Measurements from ENCODE around the gene SLC22A24.

SLC22A24 gene

DNA sequence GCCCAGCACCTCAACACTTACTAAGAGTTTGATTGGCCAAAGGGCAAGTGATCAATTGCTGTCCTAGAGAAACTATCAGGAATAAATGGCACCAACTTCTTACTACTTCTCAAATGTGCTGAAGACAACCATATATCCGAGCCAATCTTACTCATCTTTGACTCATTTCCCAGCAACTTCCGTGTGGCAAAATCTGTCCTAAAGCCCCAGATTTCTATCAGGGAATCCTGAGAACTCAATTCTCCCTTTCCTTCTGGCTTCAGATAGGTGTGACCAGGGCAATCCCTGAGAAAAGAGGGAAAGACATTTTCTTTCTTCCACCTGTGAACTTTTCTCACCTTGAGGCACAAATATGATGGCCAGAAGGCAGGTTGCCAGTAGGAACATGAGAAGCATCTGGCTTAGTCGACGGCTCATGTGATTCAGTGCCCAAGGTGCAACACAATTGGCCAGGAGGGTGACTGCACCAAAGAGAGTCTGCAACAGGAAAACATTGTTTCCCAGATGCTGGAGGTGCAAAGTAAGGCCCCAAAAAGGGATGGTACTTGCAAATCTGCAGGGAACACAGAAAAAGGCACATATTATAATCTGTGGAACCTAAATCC is 21.8 kb upstream of the SLC22A24 start:
- Histone ChIP-seq H3K27me3 (ENCODE audit: control insufficient read depth in 3 of 3, insufficient read depth in 3 of 3, low read depth in 1 of 3, low read length in 3 of 3) (no peaks in the 10 kb centered on the region), H2BK12ac (ENCODE audit: low read length) (no peak overlapping the region), H3K14ac (ENCODE audit: low read length) (no peak overlapping the region), H3K4me1 (ENCODE audit: control insufficient read depth in 2 of 2, insufficient read depth in 1 of 2, low read depth in 1 of 2, low read length in 2 of 2) (no peaks in the 10 kb centered on the region), H2BK5ac (ENCODE audit: low read length) (no peak overlapping the region), H3K4me3 (ENCODE audit: low read length in 2 of 2) (no peak overlapping the region), H2AFZ (ENCODE audit: low read length) (no peak overlapping the region), H3K9ac (ENCODE audit: low read depth, low read length, poor library complexity) (no peak overlapping the region), H3K36me3 (replicated peaks in 1 of 2; ENCODE audit: control insufficient read depth in 2 of 2, insufficient read depth in 2 of 2, low read length in 2 of 2) (no peaks in the 10 kb centered on the region), H3K27ac (replicated peaks; ENCODE audit: low read length) (no peak overlapping the region), H2BK15ac (ENCODE audit: low read length) (no peak overlapping the region), H4K8ac (ENCODE audit: low read depth, low read length) (no peak overlapping the region), H3K4ac (ENCODE audit: low read length) (no peak overlapping the region), H3K79me1 (ENCODE audit: low read depth, low read length) (no peaks in the 10 kb centered on the region), H2BK120ac (ENCODE audit: low read depth, low read length) (no peak overlapping the region), H3K18ac (ENCODE audit: low read length) (no peak overlapping the region), H3K9me3 (replicated peaks in 1 of 2; ENCODE audit: control insufficient read depth in 2 of 2, insufficient read depth in 1 of 2, low read depth in 1 of 2, low read length in 2 of 2) (no peaks in the 10 kb centered on the region), H2AK5ac (ENCODE audit: low read depth, low read length) (no peak overlapping the region), H3K4me2 (ENCODE audit: insufficient read depth, low read length, poor library complexity, severe bottlenecking) (no peak overlapping the region), H4K91ac (ENCODE audit: low read depth, low read length, poor library complexity) (no peak overlapping the region), H3K23ac (ENCODE audit: low read depth, low read length, poor library complexity) (no peak overlapping the region)
- no CpG with 5 or more reads among the region's 4 CpGs for WGBS, 2 donors (ENCODE audit: extremely low coverage in 2 of 2, insufficient read length in 2 of 2, insufficient replicate concordance in 1 of 2)
- no peak for DNase-seq (ENCODE audit: low spot score)

DNA sequence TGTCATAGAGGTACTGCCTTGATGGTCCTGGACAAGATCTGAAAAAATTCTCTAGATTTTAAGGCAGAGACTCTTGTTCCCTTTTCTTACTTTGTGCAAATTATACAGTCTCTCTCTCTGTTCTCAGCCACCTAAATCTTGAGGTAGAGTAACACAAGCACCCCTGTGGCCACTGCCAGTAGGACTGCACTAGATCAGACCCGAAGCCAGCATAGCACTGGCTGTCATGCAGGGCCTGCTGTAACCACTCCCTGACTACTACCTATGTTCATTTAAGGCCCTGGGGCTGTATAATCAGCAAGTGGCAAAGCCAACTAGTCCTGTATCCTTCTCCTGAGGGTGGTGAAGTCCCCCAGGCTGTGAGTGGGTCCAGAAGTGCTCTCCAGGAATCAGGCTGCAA is 11.8 kb upstream of the SLC22A24 start:
- Histone ChIP-seq H3K18ac (ENCODE audit: low read length) (no peak overlapping the region), H4K91ac (ENCODE audit: low read depth, low read length, poor library complexity) (no peak overlapping the region), H3K9ac (ENCODE audit: low read depth, low read length, poor library complexity) (peak overlapping the region; percentile 16), H3K4me3 (ENCODE audit: low read length in 2 of 2) (no peak overlapping the region), H3K14ac (ENCODE audit: low read length) (no peak overlapping the region), H3K36me3 (replicated peaks in 1 of 2; ENCODE audit: control insufficient read depth in 2 of 2, insufficient read depth in 2 of 2, low read length in 2 of 2) (no peaks in the 10 kb centered on the region), H2BK15ac (ENCODE audit: low read length) (no peak overlapping the region), H3K4ac (ENCODE audit: low read length) (no peak overlapping the region), H3K9me3 (replicated peaks in 1 of 2; ENCODE audit: control insufficient read depth in 2 of 2, insufficient read depth in 1 of 2, low read depth in 1 of 2, low read length in 2 of 2) (no peaks in the 10 kb centered on the region), H2BK5ac (ENCODE audit: low read length) (no peak overlapping the region), H3K4me1 (ENCODE audit: control insufficient read depth in 2 of 2, insufficient read depth in 1 of 2, low read depth in 1 of 2, low read length in 2 of 2) (no peaks in the 10 kb centered on the region), H2AK5ac (ENCODE audit: low read depth, low read length) (no peak overlapping the region), H3K23ac (ENCODE audit: low read depth, low read length, poor library complexity) (no peak overlapping the region), H3K27me3 (ENCODE audit: control insufficient read depth in 3 of 3, insufficient read depth in 3 of 3, low read depth in 1 of 3, low read length in 3 of 3) (no peaks in the 10 kb centered on the region), H3K4me2 (ENCODE audit: insufficient read depth, low read length, poor library complexity, severe bottlenecking) (no peak overlapping the region), H2BK120ac (ENCODE audit: low read depth, low read length) (no peak overlapping the region), H2AFZ (ENCODE audit: low read length) (no peak overlapping the region), H4K8ac (ENCODE audit: low read depth, low read length) (no peak overlapping the region), H2BK12ac (ENCODE audit: low read length) (no peak overlapping the region), H3K27ac (replicated peaks; ENCODE audit: low read length) (no peak overlapping the region), H3K79me1 (ENCODE audit: low read depth, low read length) (no peaks in the 10 kb centered on the region)
- WGBS, 2 donors (ENCODE audit: extremely low coverage in 2 of 2, insufficient read length in 2 of 2, insufficient replicate concordance in 1 of 2), result no CpG with 5 or more reads among the region's 1 CpG
- DNase-seq (ENCODE audit: low spot score), result no peak

- no peak overlapping the region for H2AFZ ChIP-seq (ENCODE audit: low read length)
- H3K27ac ChIP-seq (replicated peaks; ENCODE audit: low read length), result no peak overlapping the region
- no peak overlapping the region for H3K9ac ChIP-seq (ENCODE audit: low read depth, low read length, poor library complexity)
- no peak overlapping the region for H3K4ac ChIP-seq (ENCODE audit: low read length)
- no peak overlapping the region for H2BK12ac ChIP-seq (ENCODE audit: low read length)
- H2BK15ac ChIP-seq (ENCODE audit: low read length), result no peak overlapping the region
- no peak overlapping the region for H3K14ac ChIP-seq (ENCODE audit: low read length)
- H2BK5ac ChIP-seq (ENCODE audit: low read length), result no peak overlapping the region
- no peak overlapping the region for H3K23ac ChIP-seq (ENCODE audit: low read depth, low read length, poor library complexity)
- H4K8ac ChIP-seq (ENCODE audit: low read depth, low read length), result no peak overlapping the region
- WGBS, 2 donors (ENCODE audit: extremely low coverage in 2 of 2, insufficient read length in 2 of 2, insufficient replicate concordance in 1 of 2), result no CpG with 5 or more reads among the region's 2 CpGs
- H3K4me1 ChIP-seq (ENCODE audit: control insufficient read depth in 2 of 2, insufficient read depth in 1 of 2, low read depth in 1 of 2, low read length in 2 of 2), result no peaks in the 10 kb centered on the region
- H3K36me3 ChIP-seq (replicated peaks in 1 of 2; ENCODE audit: control insufficient read depth in 2 of 2, insufficient read depth in 2 of 2, low read length in 2 of 2), result no peaks in the 10 kb centered on the region
- no peak overlapping the region for H3K4me2 ChIP-seq (ENCODE audit: insufficient read depth, low read length, poor library complexity, severe bottlenecking)
- no peaks in the 10 kb centered on the region for H3K79me1 ChIP-seq (ENCODE audit: low read depth, low read length)
- H3K27me3 ChIP-seq (ENCODE audit: control insufficient read depth in 3 of 3, insufficient read depth in 3 of 3, low read depth in 1 of 3, low read length in 3 of 3), result no peaks in the 10 kb centered on the region
- H3K4me3 ChIP-seq (ENCODE audit: low read length in 2 of 2), result no peak overlapping the region
- no peak overlapping the region for H4K91ac ChIP-seq (ENCODE audit: low read depth, low read length, poor library complexity)
- H3K9me3 ChIP-seq (replicated peaks in 1 of 2; ENCODE audit: control insufficient read depth in 2 of 2, insufficient read depth in 1 of 2, low read depth in 1 of 2, low read length in 2 of 2), result no peaks in the 10 kb centered on the region
- no peak overlapping the region for H3K18ac ChIP-seq (ENCODE audit: low read length)
- no peak overlapping the region for H2AK5ac ChIP-seq (ENCODE audit: low read depth, low read length)
- no peak for DNase-seq (ENCODE audit: low spot score)
- no peak overlapping the region for H2BK120ac ChIP-seq (ENCODE audit: low read depth, low read length)
These were observed 2.6 kb upstream of the SLC22A24 start for GRCh38 chr11:63146581-63146980.

GRCh38 chr11:63142459-63142858 is 1.6 kb downstream of the SLC22A24 start:
- no peak overlapping the region for H3K23ac ChIP-seq (ENCODE audit: low read depth, low read length, poor library complexity)
- no peak overlapping the region for H2BK120ac ChIP-seq (ENCODE audit: low read depth, low read length)
- no peak overlapping the region for H2AFZ ChIP-seq (ENCODE audit: low read length)
- no peak overlapping the region for H3K4me3 ChIP-seq (ENCODE audit: low read length in 2 of 2)
- H3K9me3 ChIP-seq (replicated peaks in 1 of 2; ENCODE audit: control insufficient read depth in 2 of 2, insufficient read depth in 1 of 2, low read depth in 1 of 2, low read length in 2 of 2), result no peaks in the 10 kb centered on the region
- H3K27me3 ChIP-seq (ENCODE audit: control insufficient read depth in 3 of 3, insufficient read depth in 3 of 3, low read depth in 1 of 3, low read length in 3 of 3), result no peaks in the 10 kb centered on the region
- no peak overlapping the region for H3K27ac ChIP-seq (replicated peaks; ENCODE audit: low read length)
- no peak for DNase-seq (ENCODE audit: low spot score)
- H2BK12ac ChIP-seq (ENCODE audit: low read length), result no peak overlapping the region
- H3K4me1 ChIP-seq (ENCODE audit: control insufficient read depth in 2 of 2, insufficient read depth in 1 of 2, low read depth in 1 of 2, low read length in 2 of 2), result peaks cover 0 to 3% of the 10 kb centered on the region in 2 donors
- H2BK5ac ChIP-seq (ENCODE audit: low read length), result no peak overlapping the region
- no peak overlapping the region for H3K9ac ChIP-seq (ENCODE audit: low read depth, low read length, poor library complexity)
- no peak overlapping the region for H3K14ac ChIP-seq (ENCODE audit: low read length)
- no peaks in the 10 kb centered on the region for H3K36me3 ChIP-seq (replicated peaks in 1 of 2; ENCODE audit: control insufficient read depth in 2 of 2, insufficient read depth in 2 of 2, low read length in 2 of 2)
- no peak overlapping the region for H3K18ac ChIP-seq (ENCODE audit: low read length)
- H3K4me2 ChIP-seq (ENCODE audit: insufficient read depth, low read length, poor library complexity, severe bottlenecking), result peak overlapping the region; percentile 14
- no CpG with 5 or more reads among the region's 3 CpGs for WGBS, 2 donors (ENCODE audit: extremely low coverage in 2 of 2, insufficient read length in 2 of 2, insufficient replicate concordance in 1 of 2)
- no peak overlapping the region for H3K4ac ChIP-seq (ENCODE audit: low read length)
- no peak overlapping the region for H4K91ac ChIP-seq (ENCODE audit: low read depth, low read length, poor library complexity)
- H2BK15ac ChIP-seq (ENCODE audit: low read length), result no peak overlapping the region
- H3K79me1 ChIP-seq (ENCODE audit: low read depth, low read length), result no peaks in the 10 kb centered on the region
- H2AK5ac ChIP-seq (ENCODE audit: low read depth, low read length), result no peak overlapping the region
- no peak overlapping the region for H4K8ac ChIP-seq (ENCODE audit: low read depth, low read length)

Measured in neuronal stem cell (in vitro differentiated cells).